GOT3 (cell line): ENCODE data around the gene ZNF438.
"Not testable (repeated sequence)": the region's sequence is repeated elsewhere in the genome, so short reads cannot be mapped to it uniquely, and the experiment has no call there.

Experiments used
- DNase-seq: peaks from one replicate; lab custom pipeline; 2025; ENCODE audit warnings: mixed read lengths; lab: John Stamatoyannopoulos, UW

Gene ZNF438

GRCh38 chr10:30987463-30987862 lies 44.2 kb downstream of the ZNF438 start:
- no peak for DNase-seq

GRCh38 chr10:30986053-30986555 lies 45.6 kb downstream of the ZNF438 start:
- no peak for DNase-seq

GRCh38 chr10:30985512-30985911 lies 46.2 kb downstream of the ZNF438 start:
- DNase-seq: no peak

GRCh38 chr10:30984563-30985328 lies 46.9 kb downstream of the ZNF438 start:
- no peak for DNase-seq

- DNase-seq: not testable (repeated sequence)
Observed at GRCh38 chr10:30983209-30983608, 48.5 kb downstream of the ZNF438 start.

- DNase-seq: no peak
Observed at GRCh38 chr10:30980951-30981616, 50.6 kb downstream of the ZNF438 start.

GRCh38 chr10:30979956-30980355 lies 51.7 kb downstream of the ZNF438 start:
- DNase-seq: no peak

GRCh38 chr10:30978843-30979242 lies 52.8 kb downstream of the ZNF438 start:
- no peak for DNase-seq

GRCh38 chr10:30977385-30977784 lies 54.3 kb downstream of the ZNF438 start:
- no peak for DNase-seq

GRCh38 chr10:30974773-30975415 lies 56.8 kb downstream of the ZNF438 start:
- no peak for DNase-seq

GRCh38 chr10:30974355-30974754 lies 57.3 kb downstream of the ZNF438 start:
- DNase-seq: no peak

- no peak for DNase-seq
Observed at GRCh38 chr10:30973737-30974136, 57.9 kb downstream of the ZNF438 start.

- DNase-seq: no peak
Observed at GRCh38 chr10:30970760-30971460, 60.8 kb downstream of the ZNF438 start.

GRCh38 chr10:30968711-30969110 lies 63.0 kb downstream of the ZNF438 start:
- DNase-seq: no peak

GRCh38 chr10:30967650-30968410 lies 63.8 kb downstream of the ZNF438 start:
- no peak for DNase-seq

- DNase-seq: no peak
Observed at GRCh38 chr10:30963992-30964930, 67.4 kb downstream of the ZNF438 start.

GRCh38 chr10:30962522-30962921 lies 69.1 kb downstream of the ZNF438 start:
- DNase-seq: no peak

- DNase-seq: no peak
Observed at GRCh38 chr10:30959836-30960210, 71.8 kb downstream of the ZNF438 start.

GRCh38 chr10:30949218-30949617 lies 82.4 kb downstream of the ZNF438 start:
- DNase-seq: not testable (repeated sequence)

GRCh38 chr10:30944005-30944404 lies 87.7 kb downstream of the ZNF438 start:
- DNase-seq: no peak
